Measurements from ENCODE around the gene HES7. TPM values are rescaled to one million over a fixed set of nuclear protein-coding genes. Genes with fewer than 3 reads are reported as not detected.

Gene HES7
- polyA plus RNA-seq, 1 donor from 2014 or later = 15.3 TPM

DNA sequence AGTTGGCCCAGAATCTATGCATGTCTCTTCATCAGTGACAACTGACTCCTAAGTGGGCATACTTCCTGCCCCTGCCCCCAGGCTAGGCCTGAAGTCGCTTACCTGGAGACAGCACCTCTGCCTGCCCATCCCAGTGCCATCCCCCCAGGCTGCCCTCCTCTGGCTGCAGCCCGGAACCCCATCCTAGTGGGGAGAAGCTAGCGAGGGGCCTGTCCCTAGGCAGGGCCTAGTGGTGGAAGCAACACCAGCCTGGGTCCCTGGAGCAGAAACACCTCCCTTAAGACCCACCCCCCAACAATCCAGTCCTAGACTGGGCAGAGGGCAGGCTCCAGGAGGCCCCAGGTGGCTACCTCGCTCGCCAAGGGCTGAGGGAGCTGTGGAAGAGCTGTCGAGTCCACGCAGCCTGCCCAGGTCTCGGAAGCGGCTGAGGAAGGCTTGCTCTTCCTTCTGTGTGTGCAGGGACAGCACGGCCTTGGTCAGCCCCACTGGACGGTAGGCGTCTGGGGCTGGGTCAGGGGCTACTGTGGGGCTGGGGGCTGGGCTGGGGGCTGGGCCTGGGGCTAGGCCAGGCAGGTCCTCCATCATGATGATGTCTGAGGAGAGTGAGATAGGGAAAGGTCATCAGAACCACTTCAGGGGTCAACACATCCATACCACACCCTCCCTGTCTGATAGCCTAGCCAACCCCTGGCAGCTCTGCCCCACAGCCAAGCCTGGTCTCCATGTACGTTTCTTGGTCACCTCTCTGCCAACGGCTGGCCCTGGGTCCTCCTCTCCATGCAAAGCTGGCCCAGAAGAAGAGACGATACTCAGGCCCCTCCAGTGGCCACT, 20.7 kb upstream of the HES7 start:
- no peaks in the 10 kb centered on the region for H3K27me3 ChIP-seq (ENCODE audit: insufficient read depth, low read depth, low read length)
- H3K9me2 ChIP-seq (ENCODE audit: insufficient read depth, low read length) = no peaks in the 10 kb centered on the region
- H3K9me3 ChIP-seq (ENCODE audit: low read length) = no peaks in the 10 kb centered on the region
- no peaks in the 10 kb centered on the region for H4K20me1 ChIP-seq (ENCODE audit: insufficient read depth)
- TF ChIP-seq, protein P1, sequence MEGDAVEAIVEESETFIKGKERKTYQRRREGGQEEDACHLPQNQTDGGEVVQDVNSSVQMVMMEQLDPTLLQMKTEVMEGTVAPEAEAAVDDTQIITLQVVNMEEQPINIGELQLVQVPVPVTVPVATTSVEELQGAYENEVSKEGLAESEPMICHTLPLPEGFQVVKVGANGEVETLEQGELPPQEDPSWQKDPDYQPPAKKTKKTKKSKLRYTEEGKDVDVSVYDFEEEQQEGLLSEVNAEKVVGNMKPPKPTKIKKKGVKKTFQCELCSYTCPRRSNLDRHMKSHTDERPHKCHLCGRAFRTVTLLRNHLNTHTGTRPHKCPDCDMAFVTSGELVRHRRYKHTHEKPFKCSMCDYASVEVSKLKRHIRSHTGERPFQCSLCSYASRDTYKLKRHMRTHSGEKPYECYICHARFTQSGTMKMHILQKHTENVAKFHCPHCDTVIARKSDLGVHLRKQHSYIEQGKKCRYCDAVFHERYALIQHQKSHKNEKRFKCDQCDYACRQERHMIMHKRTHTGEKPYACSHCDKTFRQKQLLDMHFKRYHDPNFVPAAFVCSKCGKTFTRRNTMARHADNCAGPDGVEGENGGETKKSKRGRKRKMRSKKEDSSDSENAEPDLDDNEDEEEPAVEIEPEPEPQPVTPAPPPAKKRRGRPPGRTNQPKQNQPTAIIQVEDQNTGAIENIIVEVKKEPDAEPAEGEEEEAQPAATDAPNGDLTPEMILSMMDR (IDR thresholded peaks at IDR 0.05; ENCODE audit: poor library complexity, severe bottlenecking) = no peak
- TF ChIP-seq POLR2AphosphoS5 (IDR thresholded peaks at IDR 0.05) = no peak
- TF ChIP-seq RAD21 (conservative IDR thresholded peaks at IDR 0.05) = no peak
- no peak for TF ChIP-seq SMC3 (conservative IDR thresholded peaks at IDR 0.05; ENCODE audit: poor library complexity)
- TF ChIP-seq EP300 (conservative IDR thresholded peaks at IDR 0.05; ENCODE audit: poor library complexity, severe bottlenecking) = no peak
- TF ChIP-seq, protein P2, sequence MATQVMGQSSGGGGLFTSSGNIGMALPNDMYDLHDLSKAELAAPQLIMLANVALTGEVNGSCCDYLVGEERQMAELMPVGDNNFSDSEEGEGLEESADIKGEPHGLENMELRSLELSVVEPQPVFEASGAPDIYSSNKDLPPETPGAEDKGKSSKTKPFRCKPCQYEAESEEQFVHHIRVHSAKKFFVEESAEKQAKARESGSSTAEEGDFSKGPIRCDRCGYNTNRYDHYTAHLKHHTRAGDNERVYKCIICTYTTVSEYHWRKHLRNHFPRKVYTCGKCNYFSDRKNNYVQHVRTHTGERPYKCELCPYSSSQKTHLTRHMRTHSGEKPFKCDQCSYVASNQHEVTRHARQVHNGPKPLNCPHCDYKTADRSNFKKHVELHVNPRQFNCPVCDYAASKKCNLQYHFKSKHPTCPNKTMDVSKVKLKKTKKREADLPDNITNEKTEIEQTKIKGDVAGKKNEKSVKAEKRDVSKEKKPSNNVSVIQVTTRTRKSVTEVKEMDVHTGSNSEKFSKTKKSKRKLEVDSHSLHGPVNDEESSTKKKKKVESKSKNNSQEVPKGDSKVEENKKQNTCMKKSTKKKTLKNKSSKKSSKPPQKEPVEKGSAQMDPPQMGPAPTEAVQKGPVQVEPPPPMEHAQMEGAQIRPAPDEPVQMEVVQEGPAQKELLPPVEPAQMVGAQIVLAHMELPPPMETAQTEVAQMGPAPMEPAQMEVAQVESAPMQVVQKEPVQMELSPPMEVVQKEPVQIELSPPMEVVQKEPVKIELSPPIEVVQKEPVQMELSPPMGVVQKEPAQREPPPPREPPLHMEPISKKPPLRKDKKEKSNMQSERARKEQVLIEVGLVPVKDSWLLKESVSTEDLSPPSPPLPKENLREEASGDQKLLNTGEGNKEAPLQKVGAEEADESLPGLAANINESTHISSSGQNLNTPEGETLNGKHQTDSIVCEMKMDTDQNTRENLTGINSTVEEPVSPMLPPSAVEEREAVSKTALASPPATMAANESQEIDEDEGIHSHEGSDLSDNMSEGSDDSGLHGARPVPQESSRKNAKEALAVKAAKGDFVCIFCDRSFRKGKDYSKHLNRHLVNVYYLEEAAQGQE (IDR thresholded peaks at IDR 0.05; ENCODE audit: borderline replicate concordance) = no peak
- no peak for TF ChIP-seq MXI1 (conservative IDR thresholded peaks at IDR 0.05; ENCODE audit: poor library complexity, severe bottlenecking)
- TF ChIP-seq EZH2 (IDR thresholded peaks at IDR 0.05; ENCODE audit: borderline replicate concordance, insufficient read depth, low read length, poor library complexity, severe bottlenecking) = no peak
- no peak for TF ChIP-seq TAF1 (IDR thresholded peaks at IDR 0.05; ENCODE audit: low read depth)
- no peak overlapping the region for H2AFZ ChIP-seq (ENCODE audit: low read depth, low read length)
- H3F3A ChIP-seq (ENCODE audit: insufficient read depth, low read length, poor library complexity, severe bottlenecking) = peaks cover 7% of the 10 kb centered on the region
- H3K27ac ChIP-seq (ENCODE audit: low read length) = no peak overlapping the region
- H3K4me2 ChIP-seq (ENCODE audit: low read length) = no peak overlapping the region
- no peak overlapping the region for H3K9ac ChIP-seq (ENCODE audit: low read length)
- H3K36me3 ChIP-seq (ENCODE audit: insufficient read depth, low read length) = no peaks in the 10 kb centered on the region
- no peak overlapping the region for H3K4me3 ChIP-seq (ENCODE audit: low read length)
- H3K79me2 ChIP-seq (replicated peaks; ENCODE audit: insufficient read depth, low read length) = no peaks in the 10 kb centered on the region

DNA sequence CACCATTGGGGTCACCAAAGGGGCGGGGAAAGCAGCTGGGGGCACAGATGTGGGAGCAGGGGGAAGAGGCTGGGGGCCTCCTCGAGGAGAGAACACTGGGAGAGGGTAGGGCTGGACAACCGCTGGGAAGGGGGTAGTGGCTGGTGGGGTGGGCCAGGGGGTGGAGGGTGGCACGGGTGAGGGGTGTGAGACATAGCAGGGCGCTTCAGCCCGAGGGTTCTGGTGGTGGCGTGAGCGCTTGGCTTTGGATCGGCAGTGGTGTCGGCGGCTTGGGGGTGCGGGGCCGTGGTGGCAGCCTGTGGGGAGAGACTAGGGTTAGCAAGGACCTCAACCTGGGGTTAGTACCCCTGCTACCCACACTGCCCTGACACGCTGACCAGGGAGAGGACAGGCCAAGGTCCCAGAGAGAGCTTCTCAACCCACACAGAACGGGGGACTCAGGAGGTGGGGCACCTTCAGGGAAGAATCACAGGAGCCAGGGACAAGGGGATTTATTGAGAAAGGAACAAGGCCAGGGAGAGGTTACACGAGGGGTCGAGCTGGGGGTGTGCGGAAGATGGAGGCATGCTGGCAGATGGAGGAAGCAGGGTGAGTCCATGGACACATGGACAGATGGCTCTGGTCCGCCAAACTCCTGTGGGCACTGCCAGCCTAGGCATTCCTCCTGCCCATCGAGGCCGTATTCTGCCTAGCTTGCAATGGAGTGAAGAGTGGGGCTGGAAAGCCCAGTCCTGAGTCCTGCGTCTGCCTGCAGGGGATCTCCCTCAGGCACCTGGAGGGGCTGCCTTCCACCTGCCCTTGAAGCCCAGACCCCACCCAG, 19.9 kb upstream of the HES7 start:
- Histone ChIP-seq H3F3A (ENCODE audit: insufficient read depth, low read length, poor library complexity, severe bottlenecking) (peaks cover 13% of the 10 kb centered on the region), H3K9me2 (ENCODE audit: insufficient read depth, low read length) (no peaks in the 10 kb centered on the region), H3K4me3 (ENCODE audit: low read length) (no peak overlapping the region), H3K79me2 (replicated peaks; ENCODE audit: insufficient read depth, low read length) (no peaks in the 10 kb centered on the region), H3K27me3 (ENCODE audit: insufficient read depth, low read depth, low read length) (no peaks in the 10 kb centered on the region), H3K27ac (ENCODE audit: low read length) (no peak overlapping the region), H4K20me1 (ENCODE audit: insufficient read depth) (no peaks in the 10 kb centered on the region), H3K9me3 (ENCODE audit: low read length) (no peaks in the 10 kb centered on the region), H2AFZ (ENCODE audit: low read depth, low read length) (no peak overlapping the region), H3K9ac (ENCODE audit: low read length) (no peak overlapping the region), H3K4me2 (ENCODE audit: low read length) (no peak overlapping the region), H3K36me3 (ENCODE audit: insufficient read depth, low read length) (no peaks in the 10 kb centered on the region)
- TF ChIP-seq EP300 (conservative IDR thresholded peaks at IDR 0.05; ENCODE audit: poor library complexity, severe bottlenecking) = no peak
- TF ChIP-seq TAF1 (IDR thresholded peaks at IDR 0.05; ENCODE audit: low read depth) = no peak
- peak; percentile 2 for TF ChIP-seq POLR2AphosphoS5 (IDR thresholded peaks at IDR 0.05)
- TF ChIP-seq, protein P1 (IDR thresholded peaks at IDR 0.05; ENCODE audit: poor library complexity, severe bottlenecking) = no peak
- no peak for TF ChIP-seq SMC3 (conservative IDR thresholded peaks at IDR 0.05; ENCODE audit: poor library complexity)

Data from neural cell (in vitro differentiated cells).